ENCODE data around the gene TSHZ2.

The TSHZ2 gene

GRCh38 chr20:53002786-53003185, 30.6 kb downstream of the TSHZ2 start:
- no peak for DNase-seq (ENCODE audit: extremely low read depth, low read depth)
- no peak overlapping the region for H3K4me3 ChIP-seq (replicated peaks; ENCODE audit: low read depth, low read length)
- TF ChIP-seq, protein P1, sequence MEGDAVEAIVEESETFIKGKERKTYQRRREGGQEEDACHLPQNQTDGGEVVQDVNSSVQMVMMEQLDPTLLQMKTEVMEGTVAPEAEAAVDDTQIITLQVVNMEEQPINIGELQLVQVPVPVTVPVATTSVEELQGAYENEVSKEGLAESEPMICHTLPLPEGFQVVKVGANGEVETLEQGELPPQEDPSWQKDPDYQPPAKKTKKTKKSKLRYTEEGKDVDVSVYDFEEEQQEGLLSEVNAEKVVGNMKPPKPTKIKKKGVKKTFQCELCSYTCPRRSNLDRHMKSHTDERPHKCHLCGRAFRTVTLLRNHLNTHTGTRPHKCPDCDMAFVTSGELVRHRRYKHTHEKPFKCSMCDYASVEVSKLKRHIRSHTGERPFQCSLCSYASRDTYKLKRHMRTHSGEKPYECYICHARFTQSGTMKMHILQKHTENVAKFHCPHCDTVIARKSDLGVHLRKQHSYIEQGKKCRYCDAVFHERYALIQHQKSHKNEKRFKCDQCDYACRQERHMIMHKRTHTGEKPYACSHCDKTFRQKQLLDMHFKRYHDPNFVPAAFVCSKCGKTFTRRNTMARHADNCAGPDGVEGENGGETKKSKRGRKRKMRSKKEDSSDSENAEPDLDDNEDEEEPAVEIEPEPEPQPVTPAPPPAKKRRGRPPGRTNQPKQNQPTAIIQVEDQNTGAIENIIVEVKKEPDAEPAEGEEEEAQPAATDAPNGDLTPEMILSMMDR (IDR thresholded peaks at IDR 0.05; ENCODE audit: low read depth, low read length, missing control alignments) = no peak

- DNase-seq (ENCODE audit: extremely low read depth, low read depth) = no peak
- H3K4me3 ChIP-seq (replicated peaks; ENCODE audit: low read depth, low read length) = no peak overlapping the region
- TF ChIP-seq, protein P1 (IDR thresholded peaks at IDR 0.05; ENCODE audit: low read depth, low read length, missing control alignments) = no peak
Observed at GRCh38 chr20:53003420-53004154, 31.4 kb downstream of the TSHZ2 start.

DNA sequence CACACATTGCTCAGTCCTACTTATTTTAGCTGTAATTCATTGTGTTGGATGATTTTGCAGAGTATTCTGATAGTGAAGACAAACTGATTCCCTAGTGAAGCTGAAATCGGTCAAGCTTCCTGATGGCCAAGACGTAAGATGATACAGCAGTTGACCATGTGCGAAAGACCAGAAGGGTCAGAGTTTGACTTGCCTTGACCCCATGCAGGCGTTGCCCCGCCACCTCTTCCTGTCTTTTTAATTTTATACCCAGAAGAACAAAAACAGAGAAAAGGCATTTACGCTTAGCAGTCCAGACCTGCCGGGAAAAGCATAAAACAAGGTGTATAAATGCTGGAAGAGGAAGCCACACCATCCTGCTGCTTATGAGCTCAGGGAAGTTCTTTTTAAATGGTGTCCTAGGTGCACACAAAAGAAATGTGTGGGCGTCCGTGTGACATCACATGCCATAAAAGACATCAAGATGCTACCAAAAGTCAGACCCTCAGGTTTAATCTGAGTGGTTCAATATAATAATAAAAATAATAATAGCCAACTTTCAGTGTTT, 32.2 kb downstream of the TSHZ2 start:
- no peak for DNase-seq (ENCODE audit: extremely low read depth, low read depth)
- TF ChIP-seq, protein P1 (IDR thresholded peaks at IDR 0.05; ENCODE audit: low read depth, low read length, missing control alignments) = no peak
- H3K4me3 ChIP-seq (replicated peaks; ENCODE audit: low read depth, low read length) = no peak overlapping the region

DNA sequence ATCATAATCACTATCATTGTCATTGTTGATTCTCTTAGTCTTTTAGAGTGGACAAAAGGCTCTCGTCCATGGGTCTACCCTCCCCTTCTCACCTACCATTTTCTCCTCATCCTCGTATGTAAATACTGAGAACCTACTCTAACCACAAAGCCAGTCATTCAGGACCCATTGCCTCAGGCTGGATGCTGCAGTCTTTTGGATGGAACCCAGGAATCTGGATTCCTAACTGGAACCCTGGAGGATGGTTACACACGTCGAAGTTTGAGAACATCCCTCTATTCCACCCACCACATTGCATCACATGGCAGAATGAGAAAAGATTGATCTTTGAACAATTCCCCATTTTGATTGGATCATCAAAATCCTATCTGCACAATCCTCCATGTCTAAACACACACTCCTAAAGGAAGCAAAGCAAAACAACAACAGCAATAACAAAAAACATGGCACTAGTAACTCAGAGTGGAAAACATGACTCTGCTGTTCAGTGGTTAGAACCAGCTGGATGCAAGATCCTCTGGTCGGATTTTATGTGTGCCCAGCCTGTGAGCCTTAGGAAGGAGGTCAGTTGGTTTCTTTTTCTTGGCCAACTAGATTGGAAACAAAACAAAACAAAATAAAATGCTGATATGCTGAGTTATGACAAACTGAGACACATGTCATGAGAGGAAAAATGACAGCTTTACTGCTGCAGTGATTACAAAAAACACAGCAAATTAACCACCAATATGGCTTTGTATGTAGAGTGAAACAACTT, 38.0 kb downstream of the TSHZ2 start:
- TF ChIP-seq, protein P1 (IDR thresholded peaks at IDR 0.05; ENCODE audit: low read depth, low read length, missing control alignments) = no peak
- DNase-seq (ENCODE audit: extremely low read depth, low read depth) = no peak
- no peak overlapping the region for H3K4me3 ChIP-seq (replicated peaks; ENCODE audit: low read depth, low read length)

GRCh38 chr20:53011640-53012039, 39.5 kb downstream of the TSHZ2 start:
- DNase-seq (ENCODE audit: extremely low read depth, low read depth) = no peak
- H3K4me3 ChIP-seq (replicated peaks; ENCODE audit: low read depth, low read length) = no peak overlapping the region
- TF ChIP-seq, protein P1 (IDR thresholded peaks at IDR 0.05; ENCODE audit: low read depth, low read length, missing control alignments) = no peak

- TF ChIP-seq, protein P1 (IDR thresholded peaks at IDR 0.05; ENCODE audit: low read depth, low read length, missing control alignments) = no peak
- no peak for DNase-seq (ENCODE audit: extremely low read depth, low read depth)
- no peak overlapping the region for H3K4me3 ChIP-seq (replicated peaks; ENCODE audit: low read depth, low read length)
Observed at GRCh38 chr20:53013183-53013582, 41.0 kb downstream of the TSHZ2 start.
